H1 (cell line): ENCODE data around the gene PDPK1. TPM values are rescaled to one million over a fixed set of nuclear protein-coding genes. Genes with fewer than 3 reads are reported as not detected.
"Not testable (repeated sequence)": the region's sequence is repeated elsewhere in the genome, so short reads cannot be mapped to it uniquely, and the experiment has no call there.

ENCODE experiments used
- CTCF ChIA-PET: fragments of 300-600 bp; sonication (Branson Sonifier 250); formaldehyde crosslinking; loops from one replicate; lab custom pipeline; 2021; ENCODE audit not compliant: partially characterized antibody; lab: Charles Lee
- POLR2A ChIA-PET: fragments of 300-600 bp; sonication (Branson Sonifier 250); formaldehyde crosslinking; loops from one replicate; lab custom pipeline; 2021; ENCODE audit warnings: inconsistent platforms; ENCODE audit not compliant: partially characterized antibody; lab: Charles Lee
- DNase-seq, 2 experiments: peaks; one replicate each; pipeline versions ENCODE4 v3.0.0 to v3.0.0-alpha.2; 2010 to 2022; ENCODE audit warnings: low spot score in 2 of 2, low read depth in 1 of 2, mixed read lengths in 1 of 2
- FAIRE-seq: peaks from 2 replicates; lab custom pipeline; 2011; peaks lifted over from hg19 to GRCh38; lab: Jason Lieb, UNC
- H2AFZ ChIP-seq: 2 replicates; pipeline ENCODE4 v1.8.1; 2012; ENCODE audit warnings: low read length, inconsistent platforms
- H2AK5ac ChIP-seq: 2 replicates; pipeline ENCODE4 v1.6.1; 2013; ENCODE audit warnings: low read depth, low read length
- H2BK120ac ChIP-seq: replicated peaks from 2 replicates; pipeline ENCODE3; 2013; ENCODE audit warnings: low read depth, low read length, inconsistent platforms
- H2BK12ac ChIP-seq: 2 replicates; pipeline ENCODE4 v1.6.1; 2013; ENCODE audit warnings: low read depth, low read length
- H2BK15ac ChIP-seq: 2 replicates; pipeline ENCODE4 v1.6.1; 2013; ENCODE audit warnings: low read length
- H2BK20ac ChIP-seq: 2 replicates; pipeline ENCODE4 v1.6.1; 2013; ENCODE audit warnings: low read length
- H2BK5ac ChIP-seq: 2 replicates; pipeline ENCODE4 v1.6.1; 2013; ENCODE audit warnings: low read depth, low read length
- H3K14ac ChIP-seq: 2 replicates; pipeline ENCODE4 v1.6.1; 2013; ENCODE audit warnings: inconsistent platforms; ENCODE audit not compliant: insufficient read length
- H3K18ac ChIP-seq: 2 replicates; pipeline ENCODE4 v1.6.1; 2013; ENCODE audit warnings: low read length; ENCODE audit errors: extremely low read depth
- H3K23ac ChIP-seq: 2 replicates; pipeline ENCODE4 v1.6.1; 2013; ENCODE audit warnings: inconsistent platforms; ENCODE audit not compliant: insufficient read length
- H3K23me2 ChIP-seq: 2 replicates; pipeline ENCODE4 v1.6.1; 2013; ENCODE audit warnings: low read depth, low read length
- H3K27ac ChIP-seq: 2 replicates; pipeline ENCODE4 v1.6.1; 2011; ENCODE audit warnings: low read depth, low read length, inconsistent platforms
- H3K27me3 ChIP-seq, 4 experiments: replicated peaks in 1 of 4; 1 replicate in 1 of 4; 2 replicates in 3 of 4; pipeline versions ENCODE4 v1.6.1 to v1.8.1; 2011 to 2013; ENCODE audit warnings: low read length in 3 of 4, mild to moderate bottlenecking in 3 of 4, inconsistent platforms in 2 of 4, mixed read lengths in 2 of 4, moderate library complexity in 1 of 4; ENCODE audit not compliant: control insufficient read depth in 3 of 4, insufficient read depth in 3 of 4; ENCODE audit errors: extremely low read depth in 1 of 4
- H3K36me3 ChIP-seq, 4 experiments: 2 replicates each; pipeline versions ENCODE4 v1.6.1 to v1.8.1; 2011 to 2013; ENCODE audit warnings: mild to moderate bottlenecking in 4 of 4, low read length in 3 of 4, moderate library complexity in 2 of 4, control low read depth in 1 of 4, inconsistent platforms in 1 of 4; ENCODE audit not compliant: insufficient read depth in 4 of 4, control insufficient read depth in 2 of 4
- H3K4ac ChIP-seq: replicated peaks from 2 replicates; pipeline ENCODE3; 2013; ENCODE audit warnings: low read length, low read depth, mixed read lengths, inconsistent platforms; ENCODE audit not compliant: insufficient read length
- H3K4me1 ChIP-seq, 4 experiments: replicated peaks in 1 of 4; 1 replicate in 1 of 4; 2 replicates in 3 of 4; pipeline versions ENCODE4 v1.6.1 to v1.8.1; 2011 to 2013; ENCODE audit warnings: low read length in 3 of 4, inconsistent platforms in 2 of 4, mixed read lengths in 1 of 4; ENCODE audit not compliant: insufficient read depth in 4 of 4, control insufficient read depth in 3 of 4
- H3K4me2 ChIP-seq, 2 experiments: 2 replicates each; pipeline versions ENCODE4 v1.6.1 to v1.8.1; 2011 to 2013; ENCODE audit warnings: low read depth in 2 of 2, low read length in 2 of 2, control low read depth in 1 of 2, inconsistent platforms in 1 of 2, mild to moderate bottlenecking in 1 of 2; ENCODE audit not compliant: insufficient read depth in 1 of 2
- H3K4me3 ChIP-seq, 4 experiments: fragments of 200-600, 300-600 bp in 1 of 4; sonication (generic), shearing (Covaris generic), sonication (Bioruptor Twin) in 1 of 4; 2 replicates each; pipeline versions ENCODE4 v1.5.1 to v1.8.1; 2011 to 2016; ENCODE audit warnings: low read length in 4 of 4, low read depth in 3 of 4, control low read depth in 2 of 4, inconsistent platforms in 2 of 4, mild to moderate bottlenecking in 2 of 4, mixed read lengths in 1 of 4, moderate library complexity in 1 of 4; ENCODE audit not compliant: insufficient read depth in 2 of 4; ENCODE audit errors: extremely low read depth in 1 of 4
- H3K56ac ChIP-seq: replicated peaks from 2 replicates; pipeline ENCODE3; 2013; ENCODE audit warnings: low read depth, mild to moderate bottlenecking, mixed read lengths, low read length, inconsistent platforms; ENCODE audit not compliant: insufficient read length
- H3K79me1 ChIP-seq: 2 replicates; pipeline ENCODE4 v1.6.1; 2013; ENCODE audit warnings: low read depth, low read length, control low read depth
- H3K79me2 ChIP-seq, 2 experiments: 2 replicates each; pipeline versions ENCODE4 v1.6.1 to v1.8.1; 2012 to 2013; ENCODE audit warnings: low read length in 2 of 2, mild to moderate bottlenecking in 2 of 2, inconsistent platforms in 1 of 2; ENCODE audit not compliant: insufficient read depth in 2 of 2, control insufficient read depth in 1 of 2
- H3K9ac ChIP-seq, 4 experiments: replicated peaks in 1 of 4; 1 replicate in 1 of 4; 2 replicates in 3 of 4; pipeline versions ENCODE4 v1.6.1 to v1.8.1; 2011 to 2013; ENCODE audit warnings: low read depth in 3 of 4, low read length in 3 of 4, control low read depth in 2 of 4, mild to moderate bottlenecking in 2 of 4, moderate library complexity in 2 of 4, inconsistent platforms in 1 of 4; ENCODE audit errors: extremely low read depth in 1 of 4
- H3K9me3 ChIP-seq, 2 experiments: 2 replicates each; pipeline versions ENCODE4 v1.6.1 to v1.8.1; 2012 to 2013; ENCODE audit warnings: mild to moderate bottlenecking in 2 of 2, moderate library complexity in 2 of 2, control low read depth in 1 of 2, inconsistent platforms in 1 of 2, low read depth in 1 of 2, low read length in 1 of 2, mixed read lengths in 1 of 2; ENCODE audit not compliant: insufficient read depth in 2 of 2
- H4K20me1 ChIP-seq, 2 experiments: replicated peaks in 1 of 2; 2 replicates each; pipeline versions ENCODE3 to v1.8.1; 2011 to 2013; ENCODE audit warnings: inconsistent platforms in 2 of 2, low read length in 2 of 2, mild to moderate bottlenecking in 1 of 2; ENCODE audit not compliant: insufficient read depth in 2 of 2, control insufficient read depth in 1 of 2
- H4K5ac ChIP-seq: 2 replicates; pipeline ENCODE4 v1.6.1; 2013; ENCODE audit warnings: low read length, low read depth, mixed read lengths, inconsistent platforms; ENCODE audit not compliant: insufficient read length
- H4K8ac ChIP-seq: 2 replicates; pipeline ENCODE4 v1.8.0; 2013; ENCODE audit warnings: mild to moderate bottlenecking, moderate library complexity, low read length, inconsistent platforms; ENCODE audit not compliant: insufficient read depth; ENCODE audit errors: extremely low read depth
- H4K91ac ChIP-seq: replicated peaks from 2 replicates; pipeline ENCODE3; 2013; ENCODE audit warnings: low read length, mixed read lengths, inconsistent platforms; ENCODE audit not compliant: insufficient read length
- WGBS, 2 experiments: shearing (Covaris generic) in 1 of 2; methylation state at CpG; one replicate each; pipeline versions ENCODE4 v1.1.6 to v1.1.7; 2013 to 2015; ENCODE audit warnings: low lambda C conversion rate in 2 of 2, mixed read lengths in 2 of 2, inconsistent platforms in 1 of 2, low coverage in 1 of 2, missing lambda C conversion rate in 1 of 2; ENCODE audit not compliant: insufficient replicate concordance in 2 of 2, insufficient coverage in 1 of 2, insufficient read length in 1 of 2; ENCODE audit errors: extremely low coverage in 1 of 2, missing lambda C conversion rate in 1 of 2; 5-methylcytosine and 5-hydroxymethylcytosine counted together
- polyA plus RNA-seq, 7 experiments: library from polyadenylated mRNA; depleted of rRNA in 3 of 7; stranded (reverse) in 5 of 7; unstranded in 2 of 7; fragments of >200 nt in 5 of 7; fragments of 200-250 nt in 2 of 7; gene quantifications; 1 replicate in 5 of 7; 2 replicates in 1 of 7; 4 replicates in 1 of 7; pipeline versions ENCODE4 v1.2.1 to v1.2.3, GENCODE V29; 2011 to 2013; ENCODE audit warnings: missing spikeins in 2 of 7, mixed read lengths in 2 of 7
- total RNA-seq: library from RNA; stranded (reverse); fragmentation: NEBNext Ultra II Directional; extraction: Animal tissue kit (Norgen Biotek cat#: 25700); gene quantifications from 2 replicates; pipeline ENCODE4 v1.2.1, GENCODE V29; 2021

Gene PDPK1
- total and polyA plus RNA-seq, 2 of the 8 experiments (the other 6 are each of a cell fraction or from before 2014, with no cell fraction given), result 17.1 to 27.8 TPM

DNA sequence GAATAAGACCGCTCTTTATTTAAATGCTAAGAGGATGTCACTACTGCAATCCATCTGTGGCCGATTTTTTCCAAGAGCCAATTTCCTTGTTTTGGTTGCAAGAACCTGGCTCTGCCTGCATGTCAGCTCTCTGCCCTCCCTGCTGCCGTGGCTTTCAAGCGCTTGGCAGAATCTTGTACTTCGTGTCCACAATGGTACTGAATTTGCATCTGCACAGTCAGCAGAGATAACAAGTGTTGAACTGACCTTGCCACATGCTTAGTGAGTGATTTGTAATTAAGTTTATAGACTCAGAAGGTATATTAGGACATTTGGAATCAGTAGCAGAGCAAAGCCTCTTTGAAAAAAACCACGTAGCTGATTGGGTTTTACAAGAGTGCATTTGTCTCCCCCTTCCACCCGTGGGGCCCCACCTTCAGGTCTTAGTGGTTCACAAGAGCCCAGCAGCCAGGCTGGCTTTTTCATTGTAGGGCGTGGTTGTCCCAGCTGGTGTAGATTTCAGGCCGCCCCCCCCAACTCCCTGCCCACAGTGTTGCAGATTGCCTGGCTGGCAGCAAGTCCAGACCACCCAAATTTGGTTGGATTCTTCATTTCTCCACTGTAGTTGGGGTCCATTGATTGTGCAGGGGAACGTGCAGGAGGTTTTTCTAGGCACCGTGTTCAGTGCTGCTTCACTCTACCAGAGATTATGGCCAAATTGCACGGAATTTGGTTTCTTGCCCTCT is 63.6 kb downstream of the PDPK1 start:
- H3K4me1 ChIP-seq, H2BK12ac ChIP-seq, H3K23me2 ChIP-seq, CTCF ChIA-PET, H3K4me2 ChIP-seq, H2BK20ac ChIP-seq, H3K9ac ChIP-seq, H3K4me3 ChIP-seq, FAIRE-seq, H3K79me1 ChIP-seq, H4K8ac ChIP-seq, H4K91ac ChIP-seq, H2BK120ac ChIP-seq, H2BK5ac ChIP-seq, H3K18ac ChIP-seq, H3K14ac ChIP-seq, H3K36me3 ChIP-seq, H2AK5ac ChIP-seq, H3K4ac ChIP-seq, H4K5ac ChIP-seq, H2AFZ ChIP-seq, H4K20me1 ChIP-seq, DNase-seq, H3K23ac ChIP-seq, H3K27ac ChIP-seq, H3K27me3 ChIP-seq, H2BK15ac ChIP-seq, H3K9me3 ChIP-seq, H3K56ac ChIP-seq: not testable (repeated sequence)
- POLR2A ChIA-PET, result interaction anchor here (1.2 kb wide), 1 partner anchor 78 kb away, joined by 3 read pairs; no protein-coding TSS in a partner anchor
- peaks cover 0 to 20% of the 10 kb centered on the region in 2 experiments; a peak in 2 of 4 replicates for H3K79me2 ChIP-seq
- 90% methylated on average over 10 of the region's 12 CpGs; no CpG with 5 or more reads in 1 of the 2 experiments for WGBS, 2 experiments
